Measurements from ENCODE around the gene TUFT1. TPM values are rescaled to one million over a fixed set of nuclear protein-coding genes. Genes with fewer than 3 reads are reported as not detected.

The TUFT1 gene
- total and polyA plus RNA-seq, 10 donors: 0.67 to 1.9 (median 1.3) TPM

GRCh38 chr1:151584278-151584677 lies 44.2 kb downstream of the TUFT1 start:
- Histone ChIP-seq H3K4me3 (no peak overlapping the region), H3K4me1 (no peaks in the 10 kb centered on the region), H3K9me3 (no peaks in the 10 kb centered on the region), H3K36me3 (peaks cover 0 to 17% (median 0%) of the 10 kb centered on the region in 6 donors), H3K27ac (no peak overlapping the region), H3K27me3 (replicated peaks in 1 of 7) (no peaks in the 10 kb centered on the region)
- TF ChIP-seq CTCF (IDR thresholded peaks at IDR 0.05 in 8 of 11, conservative IDR thresholded peaks at IDR 0.05 in 3 of 11): no peak
- no peak for TF ChIP-seq POLR2A (IDR thresholded peaks at IDR 0.05)
- TF ChIP-seq POLR2AphosphoS5 (IDR thresholded peaks at IDR 0.05): no peak
- 74 to 87% (median 83%) methylated on average over 6 of the region's 6 CpGs for WGBS, 5 donors
- DNase-seq: no peak
- intact Hi-C loops (cut with DNase I; ENCODE audit: low total_unique reads): no loop called here

DNA sequence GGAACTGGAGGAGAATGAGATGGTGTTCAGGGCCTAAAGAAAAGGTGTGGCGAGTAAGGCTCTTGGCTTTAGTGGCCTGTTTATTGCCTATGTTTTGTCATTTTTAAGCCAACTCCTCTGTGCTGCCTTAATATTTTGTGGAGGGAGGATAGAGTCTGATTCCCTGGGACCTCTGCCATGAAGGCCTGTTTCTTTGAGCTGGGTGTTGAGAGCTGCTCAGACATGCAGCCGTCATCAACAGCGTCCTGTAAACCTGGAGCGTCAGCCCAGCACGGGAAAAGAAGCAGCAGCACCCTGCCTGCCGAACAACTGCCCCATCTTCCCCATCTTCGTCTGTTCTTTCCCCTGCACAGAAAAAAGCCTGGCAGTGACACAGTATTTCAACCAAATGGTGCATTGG lies 44.7 kb downstream of the TUFT1 start:
- intact Hi-C loops (cut with DNase I; ENCODE audit: low total_unique reads): no loop called here
- no peaks in the 10 kb centered on the region for H3K9me3 ChIP-seq
- peaks cover 0 to 12% (median 0%) of the 10 kb centered on the region in 6 donors for H3K36me3 ChIP-seq
- no peaks in the 10 kb centered on the region for H3K4me1 ChIP-seq
- TF ChIP-seq POLR2AphosphoS5 (IDR thresholded peaks at IDR 0.05): no peak
- TF ChIP-seq POLR2A (IDR thresholded peaks at IDR 0.05): no peak
- TF ChIP-seq CTCF (IDR thresholded peaks at IDR 0.05 in 8 of 11, conservative IDR thresholded peaks at IDR 0.05 in 3 of 11): no peak
- no peaks in the 10 kb centered on the region for H3K27me3 ChIP-seq (replicated peaks in 1 of 7)
- H3K27ac ChIP-seq: no peak overlapping the region
- no peak for DNase-seq
- no peak overlapping the region for H3K4me3 ChIP-seq
- 79 to 87% (median 81%) methylated on average over 7 of the region's 7 CpGs for WGBS, 5 donors

DNA sequence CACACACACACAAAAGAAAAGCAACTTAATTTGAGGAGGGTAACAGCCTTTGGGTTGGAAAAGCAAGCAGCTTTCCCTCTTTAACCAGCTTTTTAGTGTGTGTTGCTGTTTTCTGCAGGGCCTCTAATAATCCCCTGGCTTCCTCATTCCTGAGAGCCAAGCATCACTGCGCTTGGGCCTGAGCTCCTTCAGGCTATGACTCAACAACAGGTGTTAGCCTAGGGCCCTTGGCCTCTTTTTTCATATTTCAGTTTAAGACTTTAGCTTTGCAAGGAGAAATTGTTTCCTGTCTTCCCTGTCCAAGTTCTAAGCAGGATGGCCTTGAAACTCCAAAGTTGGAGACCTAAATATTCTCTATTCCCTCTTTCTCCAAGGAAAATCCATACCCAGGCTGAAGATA lies 45.5 kb downstream of the TUFT1 start:
- H3K27me3 ChIP-seq (replicated peaks in 1 of 7): no peaks in the 10 kb centered on the region
- TF ChIP-seq POLR2AphosphoS5 (IDR thresholded peaks at IDR 0.05) (no peak), POLR2A (IDR thresholded peaks at IDR 0.05) (no peak), CTCF (IDR thresholded peaks at IDR 0.05 in 8 of 11, conservative IDR thresholded peaks at IDR 0.05 in 3 of 11) (no peak)
- peaks cover 0 to 10% (median 0%) of the 10 kb centered on the region in 6 donors for H3K36me3 ChIP-seq
- peaks cover 0 to 2% (median under 1%) of the 10 kb centered on the region in 8 donors for H3K9me3 ChIP-seq
- H3K27ac ChIP-seq: no peak overlapping the region
- intact Hi-C loops (cut with DNase I; ENCODE audit: low total_unique reads): no loop called here
- H3K4me1 ChIP-seq: no peaks in the 10 kb centered on the region
- DNase-seq: no peak
- no peak overlapping the region for H3K4me3 ChIP-seq
- WGBS, 5 donors: 0 to 48% (median 44%) methylated on average over 1 of the region's 1 CpG

DNA sequence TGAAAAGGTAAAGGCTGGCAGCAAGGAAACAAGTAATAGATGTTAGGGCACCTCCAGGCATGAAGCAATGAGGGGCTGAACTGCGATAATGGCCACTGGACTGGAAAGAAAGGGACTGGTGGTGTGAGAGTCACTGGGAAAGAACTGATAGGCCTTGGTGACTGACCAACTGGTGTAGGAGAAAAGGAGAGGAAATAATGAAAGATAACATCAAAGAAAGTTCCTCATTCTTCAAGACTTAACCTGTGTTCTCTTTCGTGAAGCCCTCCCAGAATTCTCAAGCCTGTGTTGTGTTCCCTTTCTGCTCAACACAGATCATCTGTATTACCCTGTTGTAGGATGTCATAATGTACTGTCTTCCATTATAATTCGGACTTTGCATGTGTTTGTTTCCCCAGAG lies 50.9 kb downstream of the TUFT1 start:
- H3K27ac ChIP-seq: no peak overlapping the region
- peaks cover 0 to 12% (median 8%) of the 10 kb centered on the region in 8 donors for H3K9me3 ChIP-seq
- intact Hi-C loops (cut with DNase I; ENCODE audit: low total_unique reads): loop anchor here (5.0 to 10.0 kb wide), 2 partner anchors 146 to 244 kb away; partner anchors contain the start of genes C2CD4D and RORC
- DNase-seq: no peak
- peaks cover 0 to 14% (median 9%) of the 10 kb centered on the region in 6 donors for H3K4me1 ChIP-seq
- WGBS, 5 donors: 75 to 94% (median 84%) methylated on average over 3 of the region's 3 CpGs
- H3K4me3 ChIP-seq: no peak overlapping the region
- H3K27me3 ChIP-seq (replicated peaks in 1 of 7): no peaks in the 10 kb centered on the region
- TF ChIP-seq CTCF (IDR thresholded peaks at IDR 0.05 in 8 of 11, conservative IDR thresholded peaks at IDR 0.05 in 3 of 11): no peak
- TF ChIP-seq POLR2AphosphoS5 (IDR thresholded peaks at IDR 0.05): no peak
- no peak for TF ChIP-seq POLR2A (IDR thresholded peaks at IDR 0.05)
- H3K36me3 ChIP-seq: no peaks in the 10 kb centered on the region

Measured in spleen (tissue), 11 donors.